Mammary epithelial cell (primary cell): ENCODE measurements around the gene ZNF414.

Experiments
- CTCF ChIP-seq, 2 donors: IDR thresholded peaks in 1 of 2; conservative IDR thresholded peaks in 1 of 2; 2 replicates each; pipeline ENCODE4 v1.5.1; 2011 to 2012; ENCODE audit warnings: inconsistent platforms in 2 of 2, low read length in 2 of 2, mild to moderate bottlenecking in 2 of 2, control low read depth in 1 of 2, low read depth in 1 of 2; ENCODE audit not compliant: insufficient read depth in 1 of 2; ENCODE audit errors: extremely low read depth in 1 of 2
- EZH2 ChIP-seq: IDR thresholded peaks from 2 replicates; pipeline ENCODE4 v1.6.1; 2012; ENCODE audit warnings: low read length, inconsistent platforms, borderline replicate concordance

- no peak for TF ChIP-seq CTCF (conservative IDR thresholded peaks at IDR 0.05 in 1 of 2, IDR thresholded peaks at IDR 0.05 in 1 of 2; ENCODE audit: extremely low read depth in 1 of 2, insufficient read depth in 1 of 2, low read depth in 1 of 2, low read length in 2 of 2)
- no peak for TF ChIP-seq EZH2
Observed at GRCh38 chr19:8475005-8475404, 39.0 kb downstream of the ZNF414 start.
